HG03558 (cell line): ENCODE results near the gene TAF11L11.
"Not testable (repeated sequence)": the region's sequence is repeated elsewhere in the genome, so short reads cannot be mapped to it uniquely, and the experiment has no call there.

Source experiments
- ATAC-seq: cut with Tn5 transposase; IDR thresholded peaks from one replicate; pipeline ENCODE4 v1.9.1; 2021; ENCODE audit warnings: moderate number of reproducible peaks; ENCODE audit not compliant: unreplicated experiment; ENCODE audit errors: extremely low read depth

Gene TAF11L11

GRCh38 chr5:17603880-17604279, at the start of gene TAF11L11:
Gene TAF11L11 (plus strand): TSS chr5:17604183.
- not testable (repeated sequence) for ATAC-seq

GRCh38 chr5:17585658-17586057, 18.3 kb upstream of the TAF11L11 start, which contains the start of gene TAF11L7:
Gene TAF11L7 (minus strand): TSS chr5:17585758.
- ATAC-seq = not testable (repeated sequence)

GRCh38 chr5:17590860-17591259, 13.1 kb upstream of the TAF11L11 start, which contains the start of gene TAF11L8:
Gene TAF11L8 (minus strand): TSS chr5:17590960.
- not testable (repeated sequence) for ATAC-seq

GRCh38 chr5:17594255-17594654, 9.7 kb upstream of the TAF11L11 start, which contains the start of gene TAF11L9:
Gene TAF11L9 (minus strand): TSS chr5:17594394.
- not testable (repeated sequence) for ATAC-seq

GRCh38 chr5:17597728-17598127, 6.3 kb upstream of the TAF11L11 start, which contains the start of gene TAF11L10:
Gene TAF11L10 (minus strand): TSS chr5:17597828.
- ATAC-seq = not testable (repeated sequence)

- ATAC-seq = no peak
These were observed 968 bp downstream of the TAF11L11 start for GRCh38 chr5:17604951-17605350.

GRCh38 chr5:17607461-17607860, 3.5 kb downstream of the TAF11L11 start:
- not testable (repeated sequence) for ATAC-seq

GRCh38 chr5:17610092-17610491, 6.1 kb downstream of the TAF11L11 start, which contains the start of gene TAF11L12:
Gene TAF11L12 (plus strand): TSS chr5:17610392.
- not testable (repeated sequence) for ATAC-seq

GRCh38 chr5:17614872-17615605, 11.1 kb downstream of the TAF11L11 start:
- no peak for ATAC-seq

- ATAC-seq = no peak
These were observed 15.4 kb downstream of the TAF11L11 start for GRCh38 chr5:17619354-17619753.

- no peak for ATAC-seq
These were observed 16.6 kb downstream of the TAF11L11 start for GRCh38 chr5:17620627-17621026.

GRCh38 chr5:17625686-17626085, 21.7 kb downstream of the TAF11L11 start:
- no peak for ATAC-seq

- not testable (repeated sequence) for ATAC-seq
These were observed 27.8 kb downstream of the TAF11L11 start, which contains the start of gene TAF11L13 for GRCh38 chr5:17631788-17632187. Gene TAF11L13 (plus strand): TSS chr5:17632088.

- ATAC-seq = no peak
These were observed 30.2 kb downstream of the TAF11L11 start, which contains the start of gene TAF11L14 for GRCh38 chr5:17634160-17634559. Gene TAF11L14 (plus strand): TSS chr5:17634460.

GRCh38 chr5:17649232-17649631, 45.2 kb downstream of the TAF11L11 start:
- ATAC-seq = not testable (repeated sequence)

GRCh38 chr5:17655201-17655759, 51.3 kb downstream of the TAF11L11 start:
- ATAC-seq = not testable (repeated sequence)
